ENCODE measurements around the gene SAMD14. TPM values are rescaled to one million over a fixed set of nuclear protein-coding genes. Genes with fewer than 3 reads are reported as not detected.

The SAMD14 gene
- total RNA-seq, 1 experiment from 2014 or later = 5.9 TPM

DNA sequence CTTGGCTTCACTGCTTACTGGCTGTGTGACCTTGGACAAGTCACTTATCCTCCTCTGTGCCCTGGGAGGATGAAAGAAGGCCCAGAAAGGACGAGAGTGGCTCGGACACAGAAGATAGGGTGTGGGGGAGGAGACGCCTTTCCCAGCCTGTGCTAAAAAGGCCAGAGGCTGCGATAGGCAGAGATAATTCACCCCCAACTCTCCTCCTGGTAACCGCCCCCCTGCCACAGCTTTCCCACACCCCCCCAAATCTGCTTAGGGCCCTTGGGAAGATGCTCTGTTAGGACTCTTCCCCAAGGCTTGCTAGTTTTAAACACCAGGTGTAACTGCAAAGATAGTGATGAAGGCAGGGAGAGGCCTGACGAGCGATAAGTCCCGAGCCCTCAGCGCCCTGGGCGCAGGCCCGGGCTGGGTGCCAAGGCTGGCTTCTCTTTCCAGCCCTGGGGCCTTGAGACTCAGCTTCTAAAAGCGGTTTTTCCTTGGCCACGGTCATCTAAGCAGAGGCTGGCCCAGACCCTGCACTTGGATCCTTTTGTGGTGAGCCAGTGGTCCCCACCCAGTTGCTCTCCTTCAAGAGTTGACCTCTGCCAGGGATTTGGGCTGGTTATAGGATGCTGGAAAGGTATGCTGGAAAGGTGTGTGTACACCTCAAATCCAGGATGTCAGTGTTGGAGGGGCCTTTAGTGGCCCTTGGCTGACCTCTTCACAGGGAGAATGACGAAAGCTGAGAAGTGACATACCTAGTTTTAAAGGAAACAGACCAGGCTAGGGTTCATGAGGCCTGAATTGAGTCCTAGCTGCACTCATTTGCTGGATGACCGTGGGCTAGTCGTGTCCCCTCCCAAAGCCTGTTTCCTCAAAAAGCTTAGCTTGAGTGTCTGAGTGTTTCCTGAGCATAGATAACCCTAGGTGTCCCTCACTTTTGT, 24.0 kb upstream of the SAMD14 start:
- TF ChIP-seq CREM (CRISPR knock-in tag; IDR thresholded peaks at IDR 0.05) (no peak), RELA (CRISPR knock-in tag; IDR thresholded peaks at IDR 0.05; ENCODE audit: borderline replicate concordance) (no peak), EMX1 (CRISPR knock-in tag; IDR thresholded peaks at IDR 0.05) (no peak), HMGA2 (CRISPR knock-in tag; IDR thresholded peaks at IDR 0.05) (no peak), ETV6 (CRISPR knock-in tag; IDR thresholded peaks at IDR 0.05) (no peak), SMAD4 (CRISPR knock-in tag; IDR thresholded peaks at IDR 0.05) (no peak), MYBL2 (CRISPR knock-in tag; IDR thresholded peaks at IDR 0.05) (no peak)
- TF ChIP-seq, protein P1, sequence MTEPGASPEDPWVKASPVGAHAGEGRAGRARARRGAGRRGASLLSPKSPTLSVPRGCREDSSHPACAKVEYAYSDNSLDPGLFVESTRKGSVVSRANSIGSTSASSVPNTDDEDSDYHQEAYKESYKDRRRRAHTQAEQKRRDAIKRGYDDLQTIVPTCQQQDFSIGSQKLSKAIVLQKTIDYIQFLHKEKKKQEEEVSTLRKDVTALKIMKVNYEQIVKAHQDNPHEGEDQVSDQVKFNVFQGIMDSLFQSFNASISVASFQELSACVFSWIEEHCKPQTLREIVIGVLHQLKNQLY (CRISPR knock-in tag; IDR thresholded peaks at IDR 0.05) = no peak
- TF ChIP-seq, protein P2, sequence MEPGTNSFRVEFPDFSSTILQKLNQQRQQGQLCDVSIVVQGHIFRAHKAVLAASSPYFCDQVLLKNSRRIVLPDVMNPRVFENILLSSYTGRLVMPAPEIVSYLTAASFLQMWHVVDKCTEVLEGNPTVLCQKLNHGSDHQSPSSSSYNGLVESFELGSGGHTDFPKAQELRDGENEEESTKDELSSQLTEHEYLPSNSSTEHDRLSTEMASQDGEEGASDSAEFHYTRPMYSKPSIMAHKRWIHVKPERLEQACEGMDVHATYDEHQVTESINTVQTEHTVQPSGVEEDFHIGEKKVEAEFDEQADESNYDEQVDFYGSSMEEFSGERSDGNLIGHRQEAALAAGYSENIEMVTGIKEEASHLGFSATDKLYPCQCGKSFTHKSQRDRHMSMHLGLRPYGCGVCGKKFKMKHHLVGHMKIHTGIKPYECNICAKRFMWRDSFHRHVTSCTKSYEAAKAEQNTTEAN (CRISPR knock-in tag; IDR thresholded peaks at IDR 0.05) = no peak
- TF ChIP-seq, protein P3, sequence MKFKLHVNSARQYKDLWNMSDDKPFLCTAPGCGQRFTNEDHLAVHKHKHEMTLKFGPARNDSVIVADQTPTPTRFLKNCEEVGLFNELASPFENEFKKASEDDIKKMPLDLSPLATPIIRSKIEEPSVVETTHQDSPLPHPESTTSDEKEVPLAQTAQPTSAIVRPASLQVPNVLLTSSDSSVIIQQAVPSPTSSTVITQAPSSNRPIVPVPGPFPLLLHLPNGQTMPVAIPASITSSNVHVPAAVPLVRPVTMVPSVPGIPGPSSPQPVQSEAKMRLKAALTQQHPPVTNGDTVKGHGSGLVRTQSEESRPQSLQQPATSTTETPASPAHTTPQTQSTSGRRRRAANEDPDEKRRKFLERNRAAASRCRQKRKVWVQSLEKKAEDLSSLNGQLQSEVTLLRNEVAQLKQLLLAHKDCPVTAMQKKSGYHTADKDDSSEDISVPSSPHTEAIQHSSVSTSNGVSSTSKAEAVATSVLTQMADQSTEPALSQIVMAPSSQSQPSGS (CRISPR knock-in tag; IDR thresholded peaks at IDR 0.05; ENCODE audit: borderline replicate concordance, low read depth) = no peak

DNA sequence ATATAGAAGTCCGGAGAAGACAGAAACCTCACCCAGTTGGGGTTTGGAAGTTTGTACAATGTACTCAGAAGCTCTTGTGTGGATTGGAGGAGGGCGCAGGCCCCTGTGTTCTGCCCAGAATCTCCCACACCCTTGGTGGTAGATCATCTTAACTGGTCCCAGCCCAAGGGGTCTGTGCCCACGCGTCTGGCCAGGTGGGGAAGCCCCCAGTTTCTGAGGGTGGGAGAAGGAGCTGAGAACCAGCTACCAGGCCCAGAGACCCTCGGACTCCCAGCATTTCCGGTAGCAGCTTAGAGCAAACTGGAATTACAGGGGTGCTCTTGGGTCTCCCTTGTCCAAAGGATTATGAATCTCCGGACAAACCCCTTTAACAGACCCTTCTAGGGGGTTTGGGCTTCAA, 22.8 kb upstream of the SAMD14 start:
- no peak for DNase-seq (ENCODE audit: low spot score)
- peak overlapping the region; percentile 75 for H3K4me3 Mint-ChIP-seq
- no peak overlapping the region for H3K27ac Mint-ChIP-seq
- no peaks in the 10 kb centered on the region for H3K9me3 Mint-ChIP-seq
- no peak for ATAC-seq
- POLR2A ChIA-PET = interaction anchor here (1.9 kb wide), 1 partner anchor 9 kb away, joined by 22 read pairs; no protein-coding TSS in a partner anchor
- no peaks in the 10 kb centered on the region for H3K36me3 Mint-ChIP-seq
- H3K27me3 Mint-ChIP-seq (ENCODE audit: low read depth) = peaks cover 17% of the 10 kb centered on the region
- TF ChIP-seq, protein P4, sequence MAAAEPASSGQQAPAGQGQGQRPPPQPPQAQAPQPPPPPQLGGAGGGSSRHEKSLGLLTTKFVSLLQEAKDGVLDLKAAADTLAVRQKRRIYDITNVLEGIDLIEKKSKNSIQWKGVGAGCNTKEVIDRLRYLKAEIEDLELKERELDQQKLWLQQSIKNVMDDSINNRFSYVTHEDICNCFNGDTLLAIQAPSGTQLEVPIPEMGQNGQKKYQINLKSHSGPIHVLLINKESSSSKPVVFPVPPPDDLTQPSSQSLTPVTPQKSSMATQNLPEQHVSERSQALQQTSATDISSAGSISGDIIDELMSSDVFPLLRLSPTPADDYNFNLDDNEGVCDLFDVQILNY (CRISPR knock-in tag; IDR thresholded peaks at IDR 0.05) = no peak
- TF ChIP-seq CREB1 (CRISPR knock-in tag; IDR thresholded peaks at IDR 0.05) = no peak
- TF ChIP-seq, protein P5, sequence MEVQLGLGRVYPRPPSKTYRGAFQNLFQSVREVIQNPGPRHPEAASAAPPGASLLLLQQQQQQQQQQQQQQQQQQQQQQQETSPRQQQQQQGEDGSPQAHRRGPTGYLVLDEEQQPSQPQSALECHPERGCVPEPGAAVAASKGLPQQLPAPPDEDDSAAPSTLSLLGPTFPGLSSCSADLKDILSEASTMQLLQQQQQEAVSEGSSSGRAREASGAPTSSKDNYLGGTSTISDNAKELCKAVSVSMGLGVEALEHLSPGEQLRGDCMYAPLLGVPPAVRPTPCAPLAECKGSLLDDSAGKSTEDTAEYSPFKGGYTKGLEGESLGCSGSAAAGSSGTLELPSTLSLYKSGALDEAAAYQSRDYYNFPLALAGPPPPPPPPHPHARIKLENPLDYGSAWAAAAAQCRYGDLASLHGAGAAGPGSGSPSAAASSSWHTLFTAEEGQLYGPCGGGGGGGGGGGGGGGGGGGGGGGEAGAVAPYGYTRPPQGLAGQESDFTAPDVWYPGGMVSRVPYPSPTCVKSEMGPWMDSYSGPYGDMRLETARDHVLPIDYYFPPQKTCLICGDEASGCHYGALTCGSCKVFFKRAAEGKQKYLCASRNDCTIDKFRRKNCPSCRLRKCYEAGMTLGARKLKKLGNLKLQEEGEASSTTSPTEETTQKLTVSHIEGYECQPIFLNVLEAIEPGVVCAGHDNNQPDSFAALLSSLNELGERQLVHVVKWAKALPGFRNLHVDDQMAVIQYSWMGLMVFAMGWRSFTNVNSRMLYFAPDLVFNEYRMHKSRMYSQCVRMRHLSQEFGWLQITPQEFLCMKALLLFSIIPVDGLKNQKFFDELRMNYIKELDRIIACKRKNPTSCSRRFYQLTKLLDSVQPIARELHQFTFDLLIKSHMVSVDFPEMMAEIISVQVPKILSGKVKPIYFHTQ (CRISPR knock-in tag; IDR thresholded peaks at IDR 0.05) = no peak
- TF ChIP-seq, protein P6, sequence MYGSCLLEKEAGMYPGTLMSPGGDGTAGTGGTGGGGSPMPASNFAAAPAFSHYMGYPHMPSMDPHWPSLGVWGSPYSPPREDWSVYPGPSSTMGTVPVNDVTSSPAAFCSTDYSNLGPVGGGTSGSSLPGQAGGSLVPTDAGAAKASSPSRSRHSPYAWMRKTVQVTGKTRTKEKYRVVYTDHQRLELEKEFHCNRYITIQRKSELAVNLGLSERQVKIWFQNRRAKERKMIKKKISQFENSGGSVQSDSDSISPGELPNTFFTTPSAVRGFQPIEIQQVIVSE (CRISPR knock-in tag; IDR thresholded peaks at IDR 0.05; ENCODE audit: borderline replicate concordance) = no peak
- no peak for TF ChIP-seq IRF2 (CRISPR knock-in tag; IDR thresholded peaks at IDR 0.05; ENCODE audit: borderline replicate concordance, low read depth)
- no peak for TF ChIP-seq TEAD1 (CRISPR knock-in tag; IDR thresholded peaks at IDR 0.05)
- TF ChIP-seq, protein P7, sequence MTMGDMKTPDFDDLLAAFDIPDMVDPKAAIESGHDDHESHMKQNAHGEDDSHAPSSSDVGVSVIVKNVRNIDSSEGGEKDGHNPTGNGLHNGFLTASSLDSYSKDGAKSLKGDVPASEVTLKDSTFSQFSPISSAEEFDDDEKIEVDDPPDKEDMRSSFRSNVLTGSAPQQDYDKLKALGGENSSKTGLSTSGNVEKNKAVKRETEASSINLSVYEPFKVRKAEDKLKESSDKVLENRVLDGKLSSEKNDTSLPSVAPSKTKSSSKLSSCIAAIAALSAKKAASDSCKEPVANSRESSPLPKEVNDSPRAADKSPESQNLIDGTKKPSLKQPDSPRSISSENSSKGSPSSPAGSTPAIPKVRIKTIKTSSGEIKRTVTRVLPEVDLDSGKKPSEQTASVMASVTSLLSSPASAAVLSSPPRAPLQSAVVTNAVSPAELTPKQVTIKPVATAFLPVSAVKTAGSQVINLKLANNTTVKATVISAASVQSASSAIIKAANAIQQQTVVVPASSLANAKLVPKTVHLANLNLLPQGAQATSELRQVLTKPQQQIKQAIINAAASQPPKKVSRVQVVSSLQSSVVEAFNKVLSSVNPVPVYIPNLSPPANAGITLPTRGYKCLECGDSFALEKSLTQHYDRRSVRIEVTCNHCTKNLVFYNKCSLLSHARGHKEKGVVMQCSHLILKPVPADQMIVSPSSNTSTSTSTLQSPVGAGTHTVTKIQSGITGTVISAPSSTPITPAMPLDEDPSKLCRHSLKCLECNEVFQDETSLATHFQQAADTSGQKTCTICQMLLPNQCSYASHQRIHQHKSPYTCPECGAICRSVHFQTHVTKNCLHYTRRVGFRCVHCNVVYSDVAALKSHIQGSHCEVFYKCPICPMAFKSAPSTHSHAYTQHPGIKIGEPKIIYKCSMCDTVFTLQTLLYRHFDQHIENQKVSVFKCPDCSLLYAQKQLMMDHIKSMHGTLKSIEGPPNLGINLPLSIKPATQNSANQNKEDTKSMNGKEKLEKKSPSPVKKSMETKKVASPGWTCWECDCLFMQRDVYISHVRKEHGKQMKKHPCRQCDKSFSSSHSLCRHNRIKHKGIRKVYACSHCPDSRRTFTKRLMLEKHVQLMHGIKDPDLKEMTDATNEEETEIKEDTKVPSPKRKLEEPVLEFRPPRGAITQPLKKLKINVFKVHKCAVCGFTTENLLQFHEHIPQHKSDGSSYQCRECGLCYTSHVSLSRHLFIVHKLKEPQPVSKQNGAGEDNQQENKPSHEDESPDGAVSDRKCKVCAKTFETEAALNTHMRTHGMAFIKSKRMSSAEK (CRISPR knock-in tag; IDR thresholded peaks at IDR 0.05; ENCODE audit: borderline replicate concordance) = no peak
- peaks cover 25% of the 10 kb centered on the region for H3K4me1 Mint-ChIP-seq
- CTCF ChIA-PET = interaction anchor here (0.9 to 6.2 kb wide), 18 partner anchors 9 to 245 kb away, joined by 3 to 52 read pairs (median 10); partner anchors contain the start of genes LRRC59, PDK2, SAMD14 and SGCA

More for the DNA sequence above, 24.0 kb upstream of the SAMD14 start:
- Mint-ChIP-seq H3K9me3 (no peaks in the 10 kb centered on the region), H3K36me3 (no peaks in the 10 kb centered on the region), H3K27ac (no peak overlapping the region), H3K4me1 (peaks cover 18% of the 10 kb centered on the region), H3K27me3 (ENCODE audit: low read depth) (peaks cover 11% of the 10 kb centered on the region), H3K4me3 (no peak overlapping the region)
- ChIA-PET CTCF (no interaction called here), POLR2A (no interaction called here)
- no peak for DNase-seq (ENCODE audit: low spot score)
- ATAC-seq = no peak

Measured in WTC11 (cell line).